ENCODE measurements around the gene MAT2B. TPM values are rescaled to one million over a fixed set of nuclear protein-coding genes. Genes with fewer than 3 reads are reported as not detected.
A peak's percentile ranks its signal among the peaks of the same experiment; 100 is the strongest.

MAT2B gene
- total and polyA plus RNA-seq, 9 of the 15 experiments (the other 6 are each of a cell fraction or from before 2014, with no cell fraction given) = 32.0 to 57.7 (median 43.6) TPM

DNA sequence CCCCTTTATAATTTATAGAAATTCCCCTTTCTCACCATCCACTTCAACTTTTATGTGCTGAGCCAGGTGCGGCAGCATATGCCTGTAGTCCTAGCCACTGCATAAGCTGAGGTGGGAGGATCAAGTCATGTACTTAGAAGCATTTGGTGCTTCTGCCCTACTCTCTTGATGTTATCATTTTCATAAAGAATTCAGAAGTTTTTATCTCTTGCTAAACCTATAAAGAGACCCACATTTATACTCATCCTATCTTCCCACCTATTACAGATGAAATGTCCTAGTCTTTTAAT, 26.5 kb upstream of the MAT2B start (continued):
- no peak for TF ChIP-seq ZNF212 (CRISPR knock-in tag; IDR thresholded peaks at IDR 0.05)
- no peak for TF ChIP-seq XRCC3 (IDR thresholded peaks at IDR 0.05)
- TF ChIP-seq CEBPG (CRISPR knock-in tag; IDR thresholded peaks at IDR 0.05) = no peak
- no peak for TF ChIP-seq CEBPG (tag; conservative IDR thresholded peaks at IDR 0.05 in 1 of 2, IDR thresholded peaks at IDR 0.05 in 1 of 2)
- no peak for TF ChIP-seq ESRRB (CRISPR knock-in tag; IDR thresholded peaks at IDR 0.05; ENCODE audit: borderline replicate concordance)

DNA sequence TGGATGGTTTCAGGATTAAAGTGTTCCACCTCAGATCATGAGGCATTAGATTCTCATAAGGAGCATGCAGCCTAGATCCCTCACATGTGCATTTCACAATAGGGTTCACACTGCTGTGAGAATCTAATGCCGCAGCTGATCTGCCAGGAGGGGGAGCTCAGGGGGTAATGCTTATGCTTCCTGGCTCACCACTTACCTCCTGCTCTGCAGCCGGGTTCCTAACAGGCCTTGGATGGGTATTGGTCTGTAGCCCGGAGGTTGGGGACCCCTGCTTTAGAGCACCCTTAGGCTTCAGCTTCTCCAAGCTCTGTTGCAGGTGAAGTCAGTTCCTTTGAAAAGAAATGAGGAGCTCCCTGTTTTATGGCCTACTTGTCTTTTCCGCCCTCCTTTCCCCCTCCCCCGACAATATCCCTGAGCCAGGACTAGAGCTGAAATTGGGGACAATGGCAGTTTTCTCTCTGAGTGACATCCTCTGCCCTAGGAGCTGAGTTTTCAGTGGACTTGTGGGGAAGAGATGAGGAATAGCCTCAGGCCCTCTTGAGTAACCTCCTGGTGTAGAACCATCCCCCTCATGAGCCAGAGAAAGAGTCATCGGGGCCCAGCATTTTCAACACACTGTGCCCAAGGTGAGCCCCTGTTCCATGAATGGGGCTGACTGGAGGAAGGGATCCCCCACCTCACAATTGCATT, 16.2 kb upstream of the MAT2B start:
- CTCF ChIA-PET (ENCODE audit: low intra/inter-chr PET ratio) = no interaction called here
- no peaks in the 10 kb centered on the region for H3K4me1 ChIP-seq (replicated peaks in 1 of 2; ENCODE audit: control insufficient read depth in 2 of 2, insufficient read depth in 2 of 2, low read length in 2 of 2)
- H3K27ac ChIP-seq (ENCODE audit: extremely low read depth, low read depth, low read length) = no peak overlapping the region
- H3K27me3 ChIP-seq (ENCODE audit: control insufficient read depth in 2 of 2, insufficient read depth in 2 of 2, low read length in 2 of 2) = no peaks in the 10 kb centered on the region
- H3K9me3 ChIP-seq (replicated peaks; ENCODE audit: control insufficient read depth, insufficient read depth, low read depth, low read length) = no peaks in the 10 kb centered on the region
- no peak overlapping the region for H2AFZ ChIP-seq (ENCODE audit: low read depth, low read length)
- no TSS peak for BruUV-seq (replicated peaks)
- H3K36me3 ChIP-seq (ENCODE audit: control insufficient read depth, insufficient read depth, low read length) = peaks cover 78% of the 10 kb centered on the region
- H3K4me3 ChIP-seq = no peak overlapping the region
- intact Hi-C loops (cut with micrococcal nuclease) = no loop called here
- POLR2A ChIA-PET = interaction anchor here (0.5 to 2.0 kb wide), 4 partner anchors 10 to 29 kb away, joined by 3 to 8 read pairs (median 4); partner anchors contain the start of genes HMMR and NUDCD2
- in situ Hi-C loops (cut with MboI) = no loop called here
- no peaks in the 10 kb centered on the region for H3K79me2 ChIP-seq (ENCODE audit: control insufficient read depth, insufficient read depth, low read length)
- H4K20me1 ChIP-seq (replicated peaks; ENCODE audit: control insufficient read depth, insufficient read depth, low read length) = no peaks in the 10 kb centered on the region
- FAIRE-seq = peak; percentile 26
- TF ChIP-seq, protein P1, sequence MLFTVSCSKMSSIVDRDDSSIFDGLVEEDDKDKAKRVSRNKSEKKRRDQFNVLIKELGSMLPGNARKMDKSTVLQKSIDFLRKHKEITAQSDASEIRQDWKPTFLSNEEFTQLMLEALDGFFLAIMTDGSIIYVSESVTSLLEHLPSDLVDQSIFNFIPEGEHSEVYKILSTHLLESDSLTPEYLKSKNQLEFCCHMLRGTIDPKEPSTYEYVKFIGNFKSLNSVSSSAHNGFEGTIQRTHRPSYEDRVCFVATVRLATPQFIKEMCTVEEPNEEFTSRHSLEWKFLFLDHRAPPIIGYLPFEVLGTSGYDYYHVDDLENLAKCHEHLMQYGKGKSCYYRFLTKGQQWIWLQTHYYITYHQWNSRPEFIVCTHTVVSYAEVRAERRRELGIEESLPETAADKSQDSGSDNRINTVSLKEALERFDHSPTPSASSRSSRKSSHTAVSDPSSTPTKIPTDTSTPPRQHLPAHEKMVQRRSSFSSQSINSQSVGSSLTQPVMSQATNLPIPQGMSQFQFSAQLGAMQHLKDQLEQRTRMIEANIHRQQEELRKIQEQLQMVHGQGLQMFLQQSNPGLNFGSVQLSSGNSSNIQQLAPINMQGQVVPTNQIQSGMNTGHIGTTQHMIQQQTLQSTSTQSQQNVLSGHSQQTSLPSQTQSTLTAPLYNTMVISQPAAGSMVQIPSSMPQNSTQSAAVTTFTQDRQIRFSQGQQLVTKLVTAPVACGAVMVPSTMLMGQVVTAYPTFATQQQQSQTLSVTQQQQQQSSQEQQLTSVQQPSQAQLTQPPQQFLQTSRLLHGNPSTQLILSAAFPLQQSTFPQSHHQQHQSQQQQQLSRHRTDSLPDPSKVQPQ (CRISPR knock-in tag; IDR thresholded peaks at IDR 0.05; ENCODE audit: borderline replicate concordance) = no peak
- TF ChIP-seq CEBPB (tag; IDR thresholded peaks at IDR 0.05) (peak; percentile 67), RAD21 (CRISPR knock-in tag; conservative IDR thresholded peaks at IDR 0.05 in 1 of 2, IDR thresholded peaks at IDR 0.05 in 1 of 2) (0 out of 4 replicates have a peak, but pooled peaks of 1 of the 2 experiments have one; percentile 7), CTCF (IDR thresholded peaks at IDR 0.05 in 2 of 3, conservative IDR thresholded peaks at IDR 0.05 in 1 of 3; ENCODE audit: insufficient read depth in 2 of 3, low read depth in 1 of 3, low read length in 3 of 3) (peak; percentile 24 to 41 (median 26); a peak in 2 of 6 replicates), MITF (IDR thresholded peaks at IDR 0.05) (no peak), PURB (CRISPR knock-in tag; IDR thresholded peaks at IDR 0.05; ENCODE audit: low read depth) (no peak), ZNF589 (CRISPR knock-in tag; IDR thresholded peaks at IDR 0.05; ENCODE audit: low read depth) (no peak)
- no peaks in the 10 kb centered on the region for H3K9me1 ChIP-seq (ENCODE audit: control insufficient read depth, insufficient read depth, low read length)
- H3K4me2 ChIP-seq (ENCODE audit: insufficient read depth, low read length) = no peak overlapping the region
- peak in 1 of 4 experiments; percentile 12 for DNase-seq (ENCODE audit: extremely low read depth in 1 of 4, low spot score in 3 of 4)
- ATAC-seq = peak; percentile 76
- WGBS (ENCODE audit: insufficient coverage, low coverage, missing lambda C conversion rate) = 85% methylated on average over 4 of the region's 6 CpGs
- no peak overlapping the region for H3K9ac ChIP-seq (ENCODE audit: insufficient read depth in 1 of 2, low read depth in 2 of 2, low read length in 2 of 2)

All from K562 (cell line).